GM12892 (cell line): ENCODE data around the gene HPN.

Source experiments
- POLR2A ChIP-seq: IDR thresholded peaks from 2 replicates; pipeline ENCODE4 v1.6.1; 2011; ENCODE audit warnings: low read depth, low read length, control low read depth
- POLR2AphosphoS5 ChIP-seq: IDR thresholded peaks from 2 replicates; pipeline ENCODE4 v1.6.1; 2011; ENCODE audit warnings: low read depth, low read length, control low read depth
- TAF1 ChIP-seq: IDR thresholded peaks from 2 replicates; pipeline ENCODE4 v1.6.1; 2011; ENCODE audit warnings: low read depth, mild to moderate bottlenecking, control low read depth, low read length, borderline replicate concordance

DNA sequence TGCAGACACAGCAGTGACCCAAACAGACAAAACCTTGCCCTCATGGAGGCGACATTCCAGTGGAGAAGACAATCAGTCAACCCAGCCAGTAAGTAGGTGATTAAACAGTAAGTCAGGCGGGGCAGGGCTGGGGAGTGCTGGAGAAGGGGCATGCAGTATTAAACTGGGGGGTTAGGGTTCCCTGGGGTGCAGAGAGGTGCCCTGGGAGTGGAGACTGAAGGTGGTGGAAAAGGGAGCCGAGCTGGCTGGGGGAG, 42.9 kb downstream of the HPN start:
- TF ChIP-seq POLR2A (no peak), POLR2AphosphoS5 (no peak), TAF1 (no peak)
